H1 (cell line): Measurements from ENCODE around the gene CCDC102A.

ENCODE experiments used
- BCL11A ChIP-seq, 2 experiments: IDR thresholded peaks; one replicate each; pipeline ENCODE4 v1.6.1; 2011; ENCODE audit warnings: low read depth in 2 of 2, low read length in 2 of 2, mild to moderate bottlenecking in 2 of 2
- CTCF ChIP-seq, 3 experiments: IDR thresholded peaks; 1 replicate in 2 of 3; 2 replicates in 1 of 3; pipeline versions ENCODE4 v1.5.1 to v1.6.1; 2011; ENCODE audit warnings: low read length in 3 of 3, mild to moderate bottlenecking in 3 of 3, inconsistent platforms in 2 of 3, low read depth in 1 of 3, moderate library complexity in 1 of 3; ENCODE audit not compliant: insufficient read depth in 1 of 3; ENCODE audit errors: control extremely low read depth in 1 of 3
- EP300 ChIP-seq, 2 experiments: IDR thresholded peaks; 1 replicate in 1 of 2; 2 replicates in 1 of 2; pipeline ENCODE4 v1.6.1; 2011 to 2012; ENCODE audit warnings: low read depth in 2 of 2, low read length in 2 of 2, mild to moderate bottlenecking in 2 of 2, borderline replicate concordance in 1 of 2, inconsistent platforms in 1 of 2, moderate library complexity in 1 of 2
- JUN ChIP-seq: IDR thresholded peaks from 2 replicates; pipeline ENCODE4 v1.6.1; 2011; ENCODE audit warnings: low read depth, mild to moderate bottlenecking, improper control_type of control experiment, low read length
- MAFK ChIP-seq: IDR thresholded peaks from 2 replicates; pipeline ENCODE4 v1.6.1; 2012; ENCODE audit warnings: low read depth, mild to moderate bottlenecking, improper control_type of control experiment, low read length
- RBBP5 ChIP-seq: IDR thresholded peaks from 2 replicates; pipeline ENCODE4 v1.7.1; 2012; ENCODE audit warnings: low read depth, mild to moderate bottlenecking, inconsistent platforms, low read length, moderate library complexity, borderline replicate concordance
- TCF12 ChIP-seq: IDR thresholded peaks from 2 replicates; pipeline ENCODE4 v1.6.1; 2011; ENCODE audit warnings: low read depth, mild to moderate bottlenecking, low read length
- ZNF274 ChIP-seq: IDR thresholded peaks from 2 replicates; pipeline ENCODE4 v1.7.0; 2012; ENCODE audit warnings: low read length, borderline replicate concordance; ENCODE audit errors: extremely low read depth

GRCh38 chr16:57477531-57478202 is 58.7 kb downstream of the CCDC102A start:
- TF ChIP-seq CTCF (IDR thresholded peaks at IDR 0.05; ENCODE audit: control extremely low read depth in 1 of 3, insufficient read depth in 1 of 3, low read depth in 1 of 3, low read length in 3 of 3) (no peak), BCL11A (IDR thresholded peaks at IDR 0.05; ENCODE audit: low read depth in 2 of 2, low read length in 2 of 2) (no peak), TCF12 (no peak), EP300 (IDR thresholded peaks at IDR 0.05; ENCODE audit: borderline replicate concordance in 1 of 2, low read depth in 2 of 2, low read length in 2 of 2) (no peak), ZNF274 (no peak), RBBP5 (no peak), JUN (no peak), MAFK (no peak)
